GM21367 (cell line): Measurements from ENCODE around the gene YTHDF1.

ENCODE experiments used
- ATAC-seq: cut with Tn5 transposase; IDR thresholded peaks from one replicate; pipeline ENCODE4 v1.9.1; 2021; ENCODE audit not compliant: unreplicated experiment

YTHDF1 gene

DNA sequence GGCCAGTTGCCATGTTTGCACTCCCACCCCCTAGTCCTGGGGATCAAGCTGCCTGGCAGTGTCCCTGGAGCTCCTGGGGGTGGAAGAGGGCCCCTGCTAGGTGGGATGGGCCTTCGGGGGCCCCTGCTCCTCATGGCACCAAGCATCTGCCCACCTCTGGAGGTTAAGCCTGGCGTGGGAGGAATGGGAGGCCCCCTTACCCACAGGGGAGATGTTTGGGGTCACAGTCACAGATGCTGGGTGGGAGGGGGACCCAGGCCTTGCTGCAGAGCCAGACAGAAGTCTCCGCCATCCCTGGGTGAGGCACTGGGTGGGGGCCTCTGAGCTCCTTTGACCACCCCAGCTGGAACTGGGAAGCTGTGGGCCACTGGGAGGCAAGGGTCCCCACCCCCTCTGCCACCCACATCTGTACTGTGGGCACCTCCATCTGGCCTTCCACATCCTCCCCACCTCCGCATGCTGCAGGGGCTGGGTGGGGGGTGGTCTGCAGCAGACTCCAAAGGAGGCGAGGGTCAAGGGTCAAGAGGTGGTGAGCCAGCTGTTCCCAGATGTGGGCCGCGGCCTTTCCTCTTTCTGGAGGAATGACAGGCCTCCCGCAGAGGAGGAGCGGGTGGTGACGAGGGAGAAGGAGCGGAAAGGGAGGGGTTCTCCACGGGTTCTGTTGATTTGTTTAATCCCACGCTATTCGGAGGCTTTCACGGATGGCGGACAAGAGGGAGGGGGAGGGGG, 41.5 kb downstream of the YTHDF1 start:
- ATAC-seq: no peak

DNA sequence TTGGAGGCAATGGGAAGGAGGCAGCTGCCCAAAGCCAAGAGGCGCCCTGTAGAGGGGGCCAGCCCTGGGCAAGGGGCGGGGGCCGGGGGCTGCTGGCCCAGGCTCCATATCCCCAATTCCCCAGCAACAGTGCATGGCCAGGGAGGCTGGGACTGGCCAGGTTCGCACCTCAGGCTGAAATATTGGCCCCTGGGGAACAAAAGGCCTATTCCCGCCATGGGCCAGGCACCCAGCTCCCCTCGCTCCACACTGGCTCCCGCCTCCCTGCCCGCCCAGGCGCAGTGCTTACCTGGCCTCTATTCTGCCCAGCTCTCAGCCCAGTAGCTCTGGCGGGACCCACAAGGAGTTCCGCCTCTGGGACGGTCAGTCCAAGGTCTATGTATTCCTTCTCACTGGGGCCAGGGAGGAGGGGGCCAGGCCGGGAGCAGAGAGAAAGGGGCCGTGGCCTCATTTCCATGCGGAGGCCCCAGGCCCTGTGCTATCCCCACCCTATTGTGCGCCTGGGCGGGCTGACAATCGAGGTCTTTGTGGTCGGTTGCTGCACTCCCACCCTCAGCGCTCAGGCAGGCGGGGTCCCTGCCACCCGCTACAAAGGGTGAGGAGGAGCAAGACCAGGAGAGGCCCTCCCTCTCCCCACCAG, 42.3 kb downstream of the YTHDF1 start:
- no peak for ATAC-seq

DNA sequence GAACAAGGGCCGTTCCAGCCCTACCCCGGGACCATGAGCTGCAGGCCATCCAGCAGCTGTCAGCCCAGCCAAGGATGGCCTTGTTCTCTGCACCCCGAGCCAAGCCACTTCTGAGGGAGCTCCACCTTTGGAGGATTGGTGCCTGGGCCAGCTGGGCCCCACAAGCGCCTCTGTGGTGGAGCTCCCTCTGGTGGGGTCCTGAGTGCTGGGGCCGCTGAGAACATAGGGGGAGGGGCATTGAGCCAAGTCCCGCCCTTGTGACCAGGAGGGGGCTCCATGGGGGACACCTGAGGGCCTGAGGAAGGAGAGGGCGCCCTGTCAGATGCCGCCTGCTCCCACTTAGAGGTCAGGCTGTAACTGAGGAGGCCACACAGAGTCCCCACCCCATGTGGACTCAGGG, 43.2 kb downstream of the YTHDF1 start:
- no peak for ATAC-seq

DNA sequence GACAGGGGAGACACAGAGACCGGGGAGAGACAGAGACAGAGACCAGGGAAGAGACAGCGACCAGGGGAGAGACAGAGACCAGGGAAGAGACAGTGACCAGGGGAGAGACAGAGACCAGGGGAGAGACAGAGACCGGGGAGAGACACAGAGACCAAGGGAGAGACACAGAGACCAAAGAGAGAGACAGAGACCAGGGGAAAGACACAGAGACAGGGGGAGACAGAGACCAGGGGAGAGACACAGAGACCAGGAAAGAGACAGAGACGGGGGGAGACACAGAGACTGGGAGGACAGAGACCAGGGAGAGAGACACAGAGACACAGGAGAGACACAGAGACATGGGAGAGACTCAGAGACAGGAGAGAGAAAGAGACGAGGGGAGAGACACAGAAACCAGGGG, 43.9 kb downstream of the YTHDF1 start:
- no peak for ATAC-seq

DNA sequence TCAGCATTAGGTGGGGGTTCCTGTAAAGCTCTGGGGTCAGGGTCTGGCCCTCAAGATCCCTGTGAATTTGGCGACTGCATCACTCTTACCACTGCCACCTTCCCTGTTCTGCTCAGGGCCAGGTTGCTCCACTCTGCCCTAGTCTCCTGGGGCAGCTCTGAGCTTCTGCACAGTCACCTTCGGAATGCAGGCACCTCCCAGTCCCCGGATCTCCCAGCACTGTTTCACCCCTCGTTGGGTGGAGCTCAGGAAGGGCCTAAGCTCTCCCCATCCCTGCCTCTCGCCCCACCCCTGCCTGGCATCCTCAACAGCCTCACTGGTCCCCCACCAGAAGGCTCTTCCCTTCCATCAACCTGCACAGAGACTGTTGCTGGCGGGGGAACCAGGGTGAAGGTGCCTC, 46.2 kb downstream of the YTHDF1 start:
- no peak for ATAC-seq

DNA sequence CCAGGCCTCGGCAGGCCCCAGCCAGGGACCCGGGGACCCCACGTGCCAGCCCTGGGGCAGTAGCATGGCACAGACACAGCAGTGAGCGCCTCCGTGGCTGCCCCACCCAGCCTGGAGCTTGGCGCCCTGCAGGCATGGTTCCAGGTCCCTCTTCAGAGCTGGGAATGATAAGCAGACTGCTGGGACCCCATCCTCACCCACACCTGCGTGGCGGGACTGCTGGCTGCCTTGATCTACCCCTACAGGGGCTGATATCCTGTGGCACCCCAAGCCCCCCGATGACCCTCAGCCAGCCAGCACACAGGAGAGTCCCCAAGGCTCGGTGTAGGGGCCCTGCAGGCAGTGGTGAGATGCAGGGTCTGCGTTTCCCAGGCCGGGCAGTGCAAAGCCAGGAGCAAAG, 47.1 kb downstream of the YTHDF1 start:
- no peak for ATAC-seq

DNA sequence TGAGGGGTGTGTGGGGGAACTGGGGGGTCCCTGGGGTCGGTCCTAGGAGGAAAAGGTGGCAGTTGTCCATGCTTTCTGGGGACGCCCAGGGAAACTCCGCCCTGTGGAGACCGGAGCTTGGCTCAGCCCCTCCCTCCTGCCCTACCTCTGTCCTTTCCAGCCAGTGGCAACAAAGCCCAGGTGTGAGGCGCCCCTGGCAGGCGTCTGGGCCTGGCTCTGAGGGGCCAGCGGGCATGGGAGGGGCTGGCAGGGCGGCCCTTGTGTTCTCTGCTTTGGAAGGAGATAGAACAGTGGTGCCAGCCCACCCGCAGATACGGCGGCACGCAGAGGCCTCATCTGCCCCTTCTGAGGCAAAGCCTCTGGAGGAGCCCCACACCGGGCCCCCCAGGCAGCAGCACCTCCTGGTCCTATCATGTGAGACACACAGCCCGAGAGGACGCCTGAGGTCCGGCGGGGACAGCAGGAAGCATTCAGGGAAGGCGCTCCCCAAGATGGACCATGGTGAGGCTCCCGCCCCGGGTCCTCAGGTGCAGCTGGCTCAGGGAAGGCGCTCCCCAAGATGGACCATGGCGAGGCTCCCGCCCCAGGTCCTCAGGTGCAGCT, 47.9 kb downstream of the YTHDF1 start:
- no peak for ATAC-seq

DNA sequence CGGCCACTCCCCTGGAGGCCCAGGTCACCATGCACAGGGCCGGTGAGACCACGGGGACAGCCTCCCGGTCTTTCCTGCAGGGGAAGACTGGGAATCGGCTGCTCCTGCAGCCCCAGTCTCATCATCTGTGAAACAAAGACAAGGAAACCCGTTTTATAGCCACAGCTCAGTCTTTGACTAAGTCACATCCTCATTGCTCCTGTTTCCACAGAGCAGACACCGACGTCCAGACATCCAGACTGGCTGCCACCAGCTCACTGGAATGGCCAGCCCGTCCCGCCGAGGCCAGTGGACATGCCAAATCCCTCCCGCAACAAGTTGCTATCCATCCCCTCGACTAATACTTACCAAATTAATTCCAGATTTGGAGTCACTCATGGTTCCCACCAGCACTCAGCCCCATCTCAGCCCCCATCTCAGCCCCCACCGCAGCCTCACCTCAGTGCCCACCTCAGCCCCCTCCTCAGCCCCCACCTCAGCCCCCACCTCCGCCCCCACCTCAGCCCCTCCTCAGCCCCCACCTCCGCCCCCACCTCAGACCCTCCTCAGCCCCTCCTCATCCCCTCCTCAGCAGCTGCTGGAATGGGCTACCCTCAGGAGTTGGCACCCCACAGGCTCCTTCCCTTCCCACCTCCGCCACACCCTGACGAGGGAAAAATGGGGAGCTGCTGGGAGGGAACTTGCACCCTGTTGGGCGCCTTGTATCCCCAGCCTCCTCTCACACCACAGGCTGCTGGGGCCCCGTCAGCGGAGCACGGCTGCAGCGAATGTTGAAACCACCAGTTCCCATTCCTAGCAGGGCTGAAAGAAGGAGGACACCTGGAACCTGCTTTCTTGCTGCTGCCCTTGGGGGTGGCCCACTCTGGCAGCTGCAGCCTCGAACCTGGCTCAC, 48.7 kb downstream of the YTHDF1 start:
- no peak for ATAC-seq

DNA sequence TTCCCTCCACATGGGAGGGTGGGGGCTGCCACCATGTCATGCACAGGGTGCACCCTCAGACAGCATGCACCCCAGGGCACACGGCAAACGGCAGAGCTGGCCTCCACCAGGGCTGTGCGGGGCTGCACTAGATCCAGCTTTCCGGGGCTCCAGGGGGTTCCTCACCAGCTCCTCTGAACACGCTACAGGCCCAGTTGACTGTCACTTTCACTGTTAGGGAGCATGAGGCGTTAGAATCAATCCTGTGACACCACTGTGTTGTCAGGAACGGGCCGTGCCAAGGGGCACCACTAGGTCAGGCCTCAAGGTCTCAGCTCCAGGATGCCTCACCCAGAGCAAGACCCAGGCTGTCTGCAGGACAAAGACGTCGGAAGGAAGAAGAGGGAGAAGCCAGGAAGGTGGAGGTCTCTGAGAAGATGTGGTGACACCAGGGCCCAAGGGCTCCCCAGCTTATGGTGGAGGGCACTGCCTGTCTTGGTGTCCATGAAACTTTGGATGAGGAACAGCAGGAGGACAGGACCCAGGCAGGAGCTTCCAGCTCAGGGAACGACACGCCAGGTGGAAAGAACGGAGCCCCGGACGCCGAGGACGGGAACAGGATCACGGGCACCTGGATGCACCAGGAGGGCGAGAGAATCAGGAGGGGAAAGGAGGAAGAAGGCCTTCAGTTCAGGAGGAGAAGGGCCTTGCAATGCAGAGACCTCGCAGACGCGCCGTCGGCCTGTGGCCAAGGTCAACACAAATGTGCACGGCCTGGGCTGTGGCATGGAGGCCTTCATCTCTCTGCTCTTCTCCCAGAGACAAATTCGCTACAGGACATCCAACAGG, 49.5 kb downstream of the YTHDF1 start:
- ATAC-seq: no peak

DNA sequence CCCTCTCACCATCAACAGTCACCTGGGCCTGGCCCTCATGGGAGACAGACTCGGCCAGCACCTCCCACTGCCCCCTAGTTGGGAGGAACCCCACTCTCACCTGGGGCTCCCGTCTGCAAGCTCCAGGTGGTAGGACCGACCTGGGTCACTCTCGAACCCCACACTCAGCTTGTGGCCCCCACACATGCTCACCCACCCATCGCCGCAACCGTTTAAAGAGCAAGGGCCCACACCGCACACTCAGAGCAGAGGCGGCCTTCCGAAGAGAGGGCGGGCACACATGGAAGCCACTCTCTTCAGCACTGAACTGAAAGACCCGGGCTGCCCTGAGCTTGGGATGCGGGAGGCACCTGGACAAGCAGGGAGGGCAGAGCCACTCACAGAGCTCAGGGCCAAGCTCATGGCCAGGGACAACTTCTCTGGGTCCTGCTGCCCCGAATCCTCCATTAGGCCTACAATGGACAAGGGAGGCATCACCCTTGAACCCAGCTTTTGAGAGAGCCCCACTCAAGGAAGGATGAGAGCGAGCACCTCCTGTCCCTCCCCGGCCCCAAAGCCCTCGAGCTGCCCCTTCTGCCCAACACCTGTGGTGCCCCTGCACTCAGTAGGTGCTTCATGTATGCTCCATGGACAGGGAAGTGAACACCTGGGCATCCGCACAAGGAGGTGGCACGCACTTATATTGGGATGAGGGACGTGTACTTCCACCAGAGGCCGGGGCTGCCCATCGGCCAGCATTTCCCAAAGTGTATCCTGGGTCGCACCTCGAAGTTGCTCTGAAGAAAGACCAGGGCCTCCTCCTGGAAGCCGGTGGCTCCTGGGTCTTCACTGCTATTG, 50.4 kb downstream of the YTHDF1 start:
- no peak for ATAC-seq

DNA sequence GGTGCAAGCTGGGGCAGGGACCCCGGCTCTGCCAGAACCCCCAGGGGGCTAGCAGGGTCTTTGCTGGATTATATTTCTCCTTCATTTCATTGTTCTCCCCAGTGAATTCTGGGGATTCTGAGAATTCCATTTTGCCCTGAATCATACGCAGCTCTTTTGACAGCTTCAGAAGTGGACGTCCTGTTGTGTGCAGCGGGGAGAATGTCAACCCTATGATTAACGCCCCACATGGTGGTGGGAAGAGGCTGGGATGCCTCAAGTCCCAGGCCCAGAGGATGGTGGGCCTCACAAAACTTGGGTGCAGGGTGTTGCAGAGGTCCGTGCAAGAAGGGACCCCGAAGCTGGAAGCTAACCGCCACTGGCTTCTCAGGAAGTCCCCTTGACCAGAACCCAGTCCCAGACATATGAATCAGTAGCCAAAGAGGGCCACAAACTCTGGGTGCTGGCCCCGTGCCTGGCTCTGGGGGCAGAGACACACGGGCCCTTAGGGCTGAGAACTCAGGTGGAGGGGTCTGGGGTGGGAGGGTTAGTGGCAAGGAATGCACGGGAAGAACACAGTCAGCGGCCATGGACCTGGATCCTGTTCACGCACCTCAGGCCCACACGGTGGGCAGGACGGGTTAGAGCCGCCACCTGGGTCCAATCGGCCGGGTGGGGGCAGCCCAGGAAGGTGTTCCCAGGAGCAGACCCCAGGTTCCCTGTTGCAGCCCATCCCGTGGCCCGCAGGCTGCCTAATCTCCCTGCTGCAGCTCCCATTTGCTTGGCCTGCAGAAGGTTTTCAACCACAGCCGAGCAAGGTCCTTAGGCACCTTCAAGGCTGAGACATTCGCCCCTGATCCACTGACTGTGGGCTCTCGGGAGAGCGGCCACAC, 51.2 kb downstream of the YTHDF1 start:
- no peak for ATAC-seq

DNA sequence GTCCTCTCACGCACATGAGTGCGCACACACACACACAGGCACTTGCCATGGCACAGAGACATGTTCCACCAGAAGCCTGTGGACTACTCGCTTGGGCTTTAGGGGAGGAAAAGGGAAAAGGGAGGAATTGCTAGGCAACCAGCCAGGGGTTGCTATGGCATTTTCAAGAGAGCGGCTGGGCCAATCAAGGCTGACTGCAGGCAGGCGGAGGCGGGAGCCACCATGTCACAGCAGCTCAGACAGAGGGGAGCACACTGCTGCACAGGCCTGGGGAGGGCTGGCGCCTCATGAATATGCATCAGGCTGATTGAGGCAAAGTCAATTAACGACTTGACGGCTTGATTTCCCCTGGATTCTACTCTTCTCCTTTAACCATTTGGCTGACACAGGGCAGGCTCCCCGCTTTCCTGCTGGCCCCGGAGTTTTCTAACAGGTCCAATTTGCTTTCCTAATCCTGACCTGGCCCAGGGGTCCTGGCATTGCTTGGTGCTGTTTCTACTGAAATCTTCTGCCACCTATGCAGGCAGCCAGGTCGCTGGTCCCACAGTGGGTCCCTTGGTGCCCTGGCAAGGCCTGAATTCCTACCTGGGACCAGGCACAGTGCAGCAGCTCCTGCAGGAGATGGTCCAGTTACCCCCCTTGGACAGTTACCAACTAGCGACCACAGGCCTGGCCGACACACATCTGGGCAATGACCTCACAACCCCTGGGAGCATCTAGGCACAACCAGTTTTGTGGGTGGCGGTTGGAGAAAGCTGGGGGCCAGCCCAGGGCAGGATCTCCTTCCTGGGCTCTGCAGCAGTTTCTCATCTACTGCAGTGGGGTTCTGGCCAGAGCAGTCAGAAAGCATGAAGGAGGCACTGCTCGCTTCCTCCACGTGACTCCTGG, 52.1 kb downstream of the YTHDF1 start:
- ATAC-seq: no peak

DNA sequence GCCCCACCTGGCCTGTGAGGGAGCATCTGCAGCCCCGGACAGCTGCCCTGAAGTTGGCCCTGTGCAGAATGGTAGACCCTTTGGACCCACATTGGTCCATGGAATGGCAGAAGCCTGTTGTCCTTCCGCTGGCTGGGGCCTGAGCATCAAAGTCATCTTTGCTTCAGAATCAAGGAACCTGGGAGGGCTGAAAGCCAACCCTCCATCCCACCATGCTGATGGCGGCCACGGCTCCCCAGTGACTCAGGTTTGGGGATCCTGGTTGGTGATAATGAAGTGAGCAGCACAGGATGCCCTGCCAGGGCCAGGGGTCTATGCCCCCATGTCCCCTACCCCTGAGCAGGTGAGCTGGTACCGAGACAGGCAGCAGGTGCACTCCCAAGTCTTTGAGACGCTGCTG, 52.8 kb downstream of the YTHDF1 start:
- no peak for ATAC-seq

DNA sequence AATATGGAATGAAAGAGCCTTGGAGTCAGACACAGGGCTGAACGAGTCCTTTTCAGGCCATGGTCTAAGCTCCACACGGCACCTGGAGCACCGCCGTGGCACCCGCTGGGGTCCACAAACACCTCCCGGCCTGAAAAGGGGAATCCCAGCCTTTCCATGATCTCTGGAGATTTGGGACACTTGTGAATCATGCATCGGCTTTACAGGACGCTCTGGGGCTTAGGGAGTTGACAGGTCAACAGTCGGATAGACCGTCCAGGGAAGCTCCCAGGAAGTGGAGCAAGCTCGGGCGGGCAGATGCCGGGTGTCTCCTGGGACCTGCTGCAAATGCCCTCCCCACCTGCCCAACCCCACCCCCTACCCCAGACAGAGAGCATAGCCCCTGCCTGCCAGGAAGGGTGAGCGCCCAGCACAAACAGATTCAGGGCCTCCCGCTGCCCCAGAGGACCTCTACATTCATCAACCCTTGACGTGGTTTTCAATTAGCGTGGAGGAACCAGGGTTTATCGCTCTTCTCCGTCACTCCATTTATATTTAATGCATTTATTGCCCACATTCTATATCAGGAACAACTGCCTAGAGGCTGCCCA, 53.6 kb downstream of the YTHDF1 start:
- no peak for ATAC-seq

DNA sequence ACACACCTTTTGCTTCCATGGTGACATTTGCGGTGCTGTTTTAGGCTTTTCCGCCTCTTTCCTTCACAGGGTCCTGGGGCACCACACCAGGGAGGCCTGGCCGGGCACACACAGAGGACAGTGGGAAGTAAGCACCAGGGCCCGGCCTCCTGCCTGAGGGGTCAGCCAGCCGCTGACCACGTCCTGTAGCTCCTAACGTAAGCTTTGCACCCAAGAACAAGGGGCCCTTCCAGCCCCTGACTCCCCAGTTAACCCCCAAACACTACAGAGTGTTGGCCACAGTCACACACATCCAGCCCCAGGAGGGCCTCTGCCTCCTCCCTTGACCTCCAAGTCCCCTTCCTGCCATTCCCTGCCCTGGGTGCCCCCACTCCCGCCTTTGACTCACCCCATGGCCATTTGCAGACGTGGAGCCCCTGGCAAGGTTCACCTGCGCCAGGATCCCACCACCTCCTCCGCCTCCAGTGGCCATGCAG, 54.7 kb downstream of the YTHDF1 start:
- ATAC-seq: no peak

DNA sequence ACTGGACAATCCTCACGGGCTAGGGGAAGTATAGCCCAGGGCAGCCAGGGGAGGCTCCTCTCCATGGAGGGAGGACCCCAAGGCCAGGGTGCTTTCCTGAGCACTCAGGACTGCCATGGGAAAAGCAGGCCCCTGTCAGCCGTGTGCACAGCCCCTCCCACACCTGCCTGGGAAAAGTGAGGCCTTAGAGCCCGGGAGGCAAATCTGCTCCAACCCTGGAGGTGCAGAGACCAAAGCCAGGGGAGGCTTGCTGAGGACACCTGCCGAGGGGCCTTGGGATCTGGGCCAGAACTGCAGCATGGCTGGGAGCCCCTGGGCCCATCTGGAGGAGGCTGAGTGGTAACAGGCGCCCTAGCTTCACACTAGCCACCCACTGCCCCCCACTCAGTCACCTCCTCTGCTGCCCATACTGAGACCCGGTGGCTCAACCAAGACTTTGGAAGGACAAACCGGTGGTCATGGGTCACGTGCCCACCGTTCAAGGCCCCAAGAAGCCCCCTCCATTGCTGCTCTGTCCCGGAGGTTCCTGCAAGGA, 55.2 kb downstream of the YTHDF1 start:
- ATAC-seq: no peak
